SU-DHL-6 (cell line): ENCODE measurements around the gene SERINC3.

Experiments
- H2AFZ ChIP-seq: fragments of 200-600 bp; sonication (generic); 2 replicates; pipeline ENCODE4 v1.6.1; 2014; ENCODE audit warnings: low read depth, mild to moderate bottlenecking, moderate library complexity, mixed read lengths, antibody characterized with exemption, low read length; ENCODE audit not compliant: severe bottlenecking
- H3F3A ChIP-seq: fragments of 200-600 bp; shearing (Covaris generic); 2 replicates; pipeline ENCODE4 v1.6.0; 2016; ENCODE audit warnings: antibody characterized with exemption, mild to moderate bottlenecking; ENCODE audit not compliant: insufficient read depth
- H3K27ac ChIP-seq: fragments of 200-600 bp; sonication (generic); 2 replicates; pipeline ENCODE4 v1.5.1; 2016; ENCODE audit warnings: low read depth, mild to moderate bottlenecking, low read length, moderate library complexity, mixed read lengths
- H3K27me3 ChIP-seq: fragments of 200-600 bp; sonication (generic), shearing (Covaris generic); 2 replicates; pipeline ENCODE4 v1.6.0; 2014; ENCODE audit warnings: mild to moderate bottlenecking, low read length
- H3K36me3 ChIP-seq: fragments of 200-600 bp; sonication (generic); 2 replicates; pipeline ENCODE4 v1.6.1; 2014; ENCODE audit warnings: mild to moderate bottlenecking, low read length, mixed read lengths
- H3K4me2 ChIP-seq: fragments of 300-600, 200-600 bp; shearing (Covaris generic), sonication (generic); 2 replicates; pipeline ENCODE4 v1.6.0; 2014; ENCODE audit warnings: low read length, low read depth, mild to moderate bottlenecking; ENCODE audit not compliant: poor library complexity, severe bottlenecking
- H3K4me3 ChIP-seq: fragments of 200-600 bp; sonication (generic); 2 replicates; pipeline ENCODE4 v1.5.1; 2014; ENCODE audit warnings: antibody characterized with exemption, low read length, mild to moderate bottlenecking, mixed read lengths; ENCODE audit not compliant: insufficient read depth, poor library complexity, severe bottlenecking
- H3K79me2 ChIP-seq: fragments of 200-600 bp; sonication (generic); 2 replicates; pipeline ENCODE4 v1.6.1; 2014; ENCODE audit warnings: mild to moderate bottlenecking, low read length, moderate library complexity; ENCODE audit not compliant: insufficient read depth
- H3K9ac ChIP-seq: fragments of 200-600 bp; sonication (generic); 2 replicates; pipeline ENCODE4 v1.7.0; 2014; ENCODE audit warnings: mild to moderate bottlenecking, low read length
- H3K9me2 ChIP-seq: fragments of 200-600 bp; sonication (generic); replicated peaks from 2 replicates; pipeline ENCODE4 v1.6.1; 2014; ENCODE audit warnings: low read length; ENCODE audit not compliant: insufficient read depth
- H3K9me3 ChIP-seq: fragments of 200-600 bp; sonication (generic); 2 replicates; pipeline ENCODE4 v1.6.1; 2014; ENCODE audit warnings: low read length, mixed read lengths; ENCODE audit not compliant: insufficient read depth
- H4K20me1 ChIP-seq: fragments of 200-600 bp; sonication (generic); 2 replicates; pipeline ENCODE4 v1.6.1; 2014; ENCODE audit warnings: low read depth, mild to moderate bottlenecking, antibody characterized with exemption, low read length, moderate library complexity, mixed read lengths
- CTCF ChIP-seq: fragments of 200-600 bp; sonication (generic); IDR thresholded peaks from one replicate; pipeline ENCODE4 v1.5.1; 2017; ENCODE audit warnings: antibody characterized with exemption, mild to moderate bottlenecking, low read length, moderate library complexity; ENCODE audit not compliant: insufficient read depth, poor library complexity, severe bottlenecking
- EZH2phosphoT487 ChIP-seq: fragments of 200-600 bp; sonication (generic), shearing (Covaris generic); conservative IDR thresholded peaks from 2 replicates; pipeline ENCODE4 v1.6.1; 2018; ENCODE audit warnings: mild to moderate bottlenecking, antibody characterized with exemption, low read length, moderate library complexity, mixed read lengths

The SERINC3 gene

DNA sequence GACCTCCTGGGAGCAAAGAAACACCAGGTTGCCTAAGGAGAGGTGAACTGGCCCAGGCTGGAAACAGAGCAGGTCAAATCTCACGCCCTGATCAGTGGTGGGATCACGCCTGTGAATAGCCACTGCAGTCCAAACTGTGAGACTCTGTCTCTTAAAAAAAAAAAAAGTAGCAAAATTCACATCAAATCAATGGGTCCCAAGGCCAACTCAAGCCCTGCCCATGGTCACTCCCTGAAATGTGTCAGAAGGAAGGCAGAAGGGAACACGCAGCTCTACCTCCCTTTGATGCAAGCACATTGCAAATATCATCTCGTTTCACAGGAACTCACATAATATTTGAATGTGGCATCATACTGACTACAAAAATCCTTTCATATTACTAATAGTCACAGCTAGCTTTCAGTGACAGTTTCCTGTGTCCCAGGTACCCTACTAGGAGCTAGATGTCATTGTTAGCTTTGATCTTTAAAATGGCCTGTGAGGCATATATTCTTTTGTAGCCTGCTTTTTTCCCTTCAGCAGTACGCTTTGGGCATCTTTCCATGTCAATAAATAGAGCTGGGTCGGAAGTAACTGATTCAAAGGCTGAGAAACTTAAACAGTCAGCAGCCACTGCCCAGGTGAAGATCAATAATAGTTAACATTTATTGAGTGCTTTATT is 60.6 kb downstream of the SERINC3 start:
- H3K36me3 ChIP-seq: no peaks in the 10 kb centered on the region
- no peak overlapping the region for H3K4me3 ChIP-seq
- H3K4me2 ChIP-seq: no peak overlapping the region
- H3K79me2 ChIP-seq: no peaks in the 10 kb centered on the region
- no peak overlapping the region for H2AFZ ChIP-seq
- no peaks in the 10 kb centered on the region for H3K9me2 ChIP-seq
- no peak overlapping the region for H3K27ac ChIP-seq
- H3K9me3 ChIP-seq: no peaks in the 10 kb centered on the region
- H3K27me3 ChIP-seq: no peaks in the 10 kb centered on the region
- TF ChIP-seq CTCF (no peak), EZH2phosphoT487 (no peak)
- no peaks in the 10 kb centered on the region for H4K20me1 ChIP-seq
- H3K9ac ChIP-seq: no peak overlapping the region
- H3F3A ChIP-seq: no peaks in the 10 kb centered on the region

- Histone ChIP-seq H3K4me3 (no peak overlapping the region), H3K27ac (no peak overlapping the region)
These were observed 61.1 kb downstream of the SERINC3 start for GRCh38 chr20:44460795-44461141.

GRCh38 chr20:44459271-44459670 is 62.6 kb downstream of the SERINC3 start:
- Histone ChIP-seq H3K9me3 (no peaks in the 10 kb centered on the region), H3K4me2 (no peak overlapping the region), H2AFZ (no peak overlapping the region), H3K27ac (no peak overlapping the region), H3F3A (no peaks in the 10 kb centered on the region), H3K9me2 (no peaks in the 10 kb centered on the region), H3K79me2 (no peaks in the 10 kb centered on the region), H4K20me1 (no peaks in the 10 kb centered on the region), H3K4me3 (no peak overlapping the region), H3K27me3 (no peaks in the 10 kb centered on the region), H3K9ac (no peak overlapping the region), H3K36me3 (no peaks in the 10 kb centered on the region)
- TF ChIP-seq EZH2phosphoT487: no peak
- no peak for TF ChIP-seq CTCF

More at GRCh38 chr20:44460795-44461141, 61.1 kb downstream of the SERINC3 start:
- no peaks in the 10 kb centered on the region for H3K9me2 ChIP-seq
- no peaks in the 10 kb centered on the region for H3K27me3 ChIP-seq
- H4K20me1 ChIP-seq: no peaks in the 10 kb centered on the region
- no peaks in the 10 kb centered on the region for H3K9me3 ChIP-seq
- no peak overlapping the region for H3K4me2 ChIP-seq
- H3K36me3 ChIP-seq: no peaks in the 10 kb centered on the region
- no peak overlapping the region for H2AFZ ChIP-seq
- H3K9ac ChIP-seq: no peak overlapping the region
- H3K79me2 ChIP-seq: no peaks in the 10 kb centered on the region
- TF ChIP-seq EZH2phosphoT487: no peak
- peak; percentile 12 for TF ChIP-seq CTCF
- H3F3A ChIP-seq: no peaks in the 10 kb centered on the region
